Activated T-cell treated with anti-CD3 and anti-CD28 coated beads, Interleukin-2, amount 50 U/mL, for 72 hours (primary cell): Measurements from ENCODE around the gene CCND3. TPM values are rescaled to one million over a fixed set of nuclear protein-coding genes. Genes with fewer than 3 reads are reported as not detected.

Experiments used
- ATAC-seq, 2 donors: fragments of 150-1000 bp; cut with Tn5 transposase; replicated peaks in 1 of 2; 2 replicates each; pipeline ENCODE4 v1.10.0; 2021; ENCODE audit warnings: moderate library complexity in 2 of 2, mild to moderate bottlenecking in 1 of 2
- DNase-seq, 2 donors: peaks; one replicate each; pipeline ENCODE4 v3.0.0; 2021 to 2022; ENCODE audit warnings: mixed read lengths in 1 of 2
- H3K27ac Mint-ChIP-seq: one replicate; pipeline ENCODE4 v1.8.0; 2022; ENCODE audit warnings: mild to moderate bottlenecking, moderate library complexity, mixed read lengths
- H3K27me3 Mint-ChIP-seq: one replicate; pipeline ENCODE4 v1.8.0; 2022; ENCODE audit warnings: low read depth, mixed read lengths
- H3K36me3 Mint-ChIP-seq, 2 donors: one replicate each; pipeline ENCODE4 v1.8.0; 2022; ENCODE audit warnings: mixed read lengths in 2 of 2, mild to moderate bottlenecking in 1 of 2; ENCODE audit not compliant: insufficient read depth in 2 of 2
- H3K4me1 Mint-ChIP-seq: one replicate; pipeline ENCODE4 v1.8.0; 2022; ENCODE audit warnings: low read depth, mixed read lengths
- H3K4me3 Mint-ChIP-seq, 2 donors: one replicate each; pipeline ENCODE4 v1.8.0; 2022; ENCODE audit warnings: mild to moderate bottlenecking in 2 of 2, mixed read lengths in 2 of 2, moderate library complexity in 2 of 2
- H3K9me3 Mint-ChIP-seq, 2 donors: one replicate each; pipeline ENCODE4 v1.8.0; 2022; ENCODE audit warnings: mixed read lengths in 2 of 2
- total RNA-seq, 2 donors: library from RNA; stranded (reverse); gene quantifications; one replicate each; pipeline ENCODE4 v1.2.3, GENCODE V29; 2022

CCND3 gene
- total RNA-seq, 2 donors from 2014 or later: 256 to 259 TPM

DNA sequence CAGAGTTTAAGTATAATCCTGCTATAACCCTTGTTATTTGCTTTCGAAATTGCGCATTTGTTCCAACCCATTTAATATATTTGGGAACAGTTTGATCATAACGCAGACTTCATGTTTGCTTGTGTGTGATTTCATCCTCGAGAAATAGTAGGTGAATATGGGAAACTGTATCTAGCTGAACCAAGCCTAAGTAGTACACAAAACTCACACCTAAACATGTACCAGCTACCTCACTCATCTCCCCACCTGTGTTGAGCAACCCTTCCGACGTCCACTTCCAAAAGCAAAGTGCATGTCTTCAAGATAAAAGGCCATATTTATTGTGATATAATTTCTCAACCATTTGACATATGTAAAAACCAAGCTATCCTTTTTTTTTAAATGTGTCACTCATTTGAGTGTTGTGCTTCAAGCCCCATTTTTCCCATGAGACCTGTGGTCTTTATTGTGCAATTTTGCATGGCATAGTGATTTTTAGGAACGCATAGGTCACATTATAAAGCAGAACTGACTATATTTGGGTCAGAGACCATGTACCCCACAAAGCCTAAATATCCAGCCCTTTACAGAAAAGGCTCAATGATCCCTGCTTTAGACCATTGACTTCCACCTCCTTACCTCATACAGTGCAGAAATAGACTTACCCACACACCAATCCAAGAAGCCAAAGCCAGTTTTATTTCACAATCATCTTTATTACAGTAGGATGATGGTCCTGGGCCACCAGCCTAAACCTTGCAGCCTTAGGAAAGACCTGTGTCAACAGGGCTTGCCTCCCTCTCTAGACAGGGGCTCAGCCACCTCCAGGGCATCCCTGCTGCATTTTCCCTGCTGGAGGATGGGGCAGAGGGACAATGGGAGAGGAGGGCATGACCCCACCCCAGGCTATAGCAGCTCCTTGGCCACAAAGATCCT is 7.1 kb downstream of the CCND3 start:
- Mint-ChIP-seq H3K9me3 (no peaks in the 10 kb centered on the region), H3K36me3 (peaks cover 14 to 30% of the 10 kb centered on the region in 2 donors), H3K4me1 (peaks cover 52% of the 10 kb centered on the region), H3K4me3 (no peak overlapping the region), H3K27me3 (no peaks in the 10 kb centered on the region), H3K27ac (peak overlapping the region; percentile 11)
- ATAC-seq: no peak
- DNase-seq: no peak

DNA sequence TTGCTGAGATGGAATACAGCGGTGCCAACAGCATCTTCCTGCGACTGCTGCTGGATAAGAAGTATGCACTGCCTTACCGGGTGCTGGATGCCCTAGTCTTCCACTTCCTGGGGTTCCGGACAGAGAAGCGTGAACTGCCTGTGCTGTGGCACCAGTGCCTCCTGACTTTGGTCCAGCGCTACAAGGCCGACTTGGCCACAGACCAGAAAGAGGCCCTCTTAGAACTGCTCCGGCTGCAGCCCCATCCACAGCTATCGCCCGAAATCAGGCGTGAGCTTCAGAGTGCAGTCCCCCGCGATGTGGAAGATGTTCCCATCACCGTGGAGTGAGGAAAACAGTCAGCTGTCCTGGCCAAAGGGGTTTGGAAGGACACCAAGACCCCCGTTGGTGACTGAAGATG is 9.2 kb downstream of the CCND3 start:
- ATAC-seq: no peak
- H3K9me3 Mint-ChIP-seq: no peaks in the 10 kb centered on the region
- H3K4me1 Mint-ChIP-seq: peaks cover 43% of the 10 kb centered on the region
- H3K4me3 Mint-ChIP-seq: no peak overlapping the region
- peak overlapping the region; percentile 47 for H3K27ac Mint-ChIP-seq
- no peaks in the 10 kb centered on the region for H3K27me3 Mint-ChIP-seq
- peaks cover 14 to 32% of the 10 kb centered on the region in 2 donors for H3K36me3 Mint-ChIP-seq
- DNase-seq: no peak

DNA sequence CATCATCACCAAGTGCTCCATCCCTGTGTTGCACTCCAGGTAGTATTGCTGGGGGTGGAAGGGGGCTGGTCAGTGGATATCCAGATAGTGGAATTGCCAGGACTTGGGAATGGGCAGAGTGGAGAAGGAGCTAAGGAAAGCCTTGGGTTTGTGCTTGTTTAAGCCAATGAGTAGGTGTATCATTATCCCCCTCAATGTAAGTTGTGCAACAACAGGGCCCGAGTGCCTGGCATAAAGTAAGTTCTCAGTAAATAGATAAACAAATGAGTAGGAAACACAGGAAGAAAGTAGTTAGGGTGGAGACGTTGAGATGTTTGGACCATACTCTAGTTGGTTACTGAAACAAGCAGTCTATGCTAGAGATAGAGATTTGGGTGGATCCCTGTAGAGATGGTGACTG is 9.8 kb downstream of the CCND3 start:
- Mint-ChIP-seq H3K27ac (peak overlapping the region; percentile 83), H3K27me3 (no peaks in the 10 kb centered on the region), H3K9me3 (no peaks in the 10 kb centered on the region), H3K4me3 (no peak overlapping the region), H3K36me3 (peaks cover 14 to 34% of the 10 kb centered on the region in 2 donors), H3K4me1 (peaks cover 37% of the 10 kb centered on the region)
- DNase-seq (no peak), ATAC-seq (no peak)

DNA sequence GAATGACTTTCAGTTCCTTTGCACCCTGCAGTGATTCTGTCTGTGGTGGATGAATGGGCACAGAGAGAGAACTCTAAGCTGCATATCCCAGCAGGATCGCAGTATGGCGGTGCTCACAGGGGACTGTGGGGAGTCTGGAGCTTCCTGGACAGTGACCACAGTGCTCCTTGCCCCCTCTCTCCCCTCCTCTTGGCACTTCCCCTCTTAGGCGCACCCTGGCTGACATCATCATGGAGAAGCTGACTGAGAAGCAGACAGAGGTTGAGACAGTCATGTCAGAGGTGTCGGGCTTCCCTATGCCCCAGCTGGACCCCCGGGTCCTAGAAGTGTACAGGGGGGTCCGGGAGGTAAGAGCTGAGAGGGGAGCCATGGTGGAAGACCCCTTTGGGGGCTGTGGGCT is 11.7 kb downstream of the CCND3 start:
- peaks cover 15 to 32% of the 10 kb centered on the region in 2 donors for H3K36me3 Mint-ChIP-seq
- no peak overlapping the region for H3K27ac Mint-ChIP-seq
- DNase-seq: no peak
- peaks cover 27% of the 10 kb centered on the region for H3K4me1 Mint-ChIP-seq
- H3K4me3 Mint-ChIP-seq: no peak overlapping the region
- no peaks in the 10 kb centered on the region for H3K9me3 Mint-ChIP-seq
- no peak for ATAC-seq
- no peaks in the 10 kb centered on the region for H3K27me3 Mint-ChIP-seq

DNA sequence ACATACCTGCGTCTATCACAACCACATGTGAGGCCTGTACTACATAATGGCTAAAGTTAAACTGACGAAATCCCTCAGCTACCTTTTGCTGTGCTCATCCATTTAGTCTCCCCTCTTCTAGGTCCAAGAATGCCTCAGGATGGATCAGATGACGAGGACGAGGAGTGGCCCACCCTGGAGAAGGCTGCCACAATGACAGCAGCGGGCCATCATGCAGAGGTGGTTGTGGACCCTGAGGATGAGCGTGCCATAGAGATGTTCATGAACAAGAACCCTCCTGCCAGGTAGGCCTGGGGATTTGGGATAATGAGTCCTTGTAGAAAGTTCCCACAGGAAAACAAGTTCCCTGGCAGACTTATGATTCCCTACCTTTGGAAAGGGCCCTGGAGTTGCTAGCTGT is 14.4 kb downstream of the CCND3 start:
- Mint-ChIP-seq H3K4me3 (no peak overlapping the region), H3K9me3 (no peaks in the 10 kb centered on the region)
- ATAC-seq: no peak

DNA sequence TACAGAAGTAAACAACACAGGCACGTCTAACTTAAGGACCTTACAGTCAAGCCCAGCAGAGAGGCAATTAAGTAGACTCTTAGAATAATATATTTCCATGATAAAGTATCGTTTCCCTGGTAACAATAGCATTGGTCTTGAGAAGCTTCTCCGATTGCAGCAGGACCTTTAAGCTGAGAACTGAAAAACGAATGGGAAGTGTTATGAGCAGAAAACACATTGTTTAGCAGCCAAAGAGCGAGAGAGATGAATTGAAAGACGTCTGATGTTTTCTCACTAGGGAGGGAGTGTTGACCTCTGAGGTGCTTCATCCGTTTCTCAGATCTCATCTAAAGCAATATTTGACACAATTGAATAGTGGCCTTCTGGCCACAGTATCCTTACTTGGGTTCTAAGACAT is 19.5 kb downstream of the CCND3 start:
- ATAC-seq (no peak), DNase-seq (no peak)
- Mint-ChIP-seq H3K36me3 (peaks cover 20 to 28% of the 10 kb centered on the region in 2 donors), H3K4me1 (peaks cover 62% of the 10 kb centered on the region), H3K9me3 (no peaks in the 10 kb centered on the region), H3K27ac (peak overlapping the region; percentile 96), H3K27me3 (no peaks in the 10 kb centered on the region), H3K4me3 (peak overlapping the region; percentile 93 to 99)

More for the DNA sequence above, 14.4 kb downstream of the CCND3 start:
- peaks cover 48% of the 10 kb centered on the region for H3K4me1 Mint-ChIP-seq
- no peak for DNase-seq
- no peaks in the 10 kb centered on the region for H3K27me3 Mint-ChIP-seq
- H3K36me3 Mint-ChIP-seq: peaks cover 21 to 37% of the 10 kb centered on the region in 2 donors
- H3K27ac Mint-ChIP-seq: peak overlapping the region; percentile 48

DNA sequence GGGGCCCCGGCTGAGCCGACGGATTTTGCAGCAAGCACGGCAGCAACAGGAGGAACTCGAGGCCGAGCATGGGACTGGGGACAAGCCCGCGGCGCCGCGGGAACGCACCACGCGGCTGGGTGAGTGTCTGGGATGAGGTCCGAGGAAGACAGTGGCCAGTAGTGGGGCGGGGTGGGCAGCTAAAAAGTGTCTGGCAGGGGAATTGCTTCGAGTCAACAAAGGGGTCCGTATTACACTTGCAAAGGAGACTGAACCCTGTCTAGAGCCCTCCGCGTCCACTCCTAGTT is 20.0 kb downstream of the CCND3 start:
- Mint-ChIP-seq H3K4me1 (peaks cover 62% of the 10 kb centered on the region), H3K4me3 (peak overlapping the region; percentile 93 to 99), H3K9me3 (no peaks in the 10 kb centered on the region), H3K27me3 (no peaks in the 10 kb centered on the region), H3K27ac (peak overlapping the region; percentile 96), H3K36me3 (peaks cover 20 to 26% of the 10 kb centered on the region in 2 donors)
- no peak for DNase-seq
- ATAC-seq: peak; percentile 18 to 25

DNA sequence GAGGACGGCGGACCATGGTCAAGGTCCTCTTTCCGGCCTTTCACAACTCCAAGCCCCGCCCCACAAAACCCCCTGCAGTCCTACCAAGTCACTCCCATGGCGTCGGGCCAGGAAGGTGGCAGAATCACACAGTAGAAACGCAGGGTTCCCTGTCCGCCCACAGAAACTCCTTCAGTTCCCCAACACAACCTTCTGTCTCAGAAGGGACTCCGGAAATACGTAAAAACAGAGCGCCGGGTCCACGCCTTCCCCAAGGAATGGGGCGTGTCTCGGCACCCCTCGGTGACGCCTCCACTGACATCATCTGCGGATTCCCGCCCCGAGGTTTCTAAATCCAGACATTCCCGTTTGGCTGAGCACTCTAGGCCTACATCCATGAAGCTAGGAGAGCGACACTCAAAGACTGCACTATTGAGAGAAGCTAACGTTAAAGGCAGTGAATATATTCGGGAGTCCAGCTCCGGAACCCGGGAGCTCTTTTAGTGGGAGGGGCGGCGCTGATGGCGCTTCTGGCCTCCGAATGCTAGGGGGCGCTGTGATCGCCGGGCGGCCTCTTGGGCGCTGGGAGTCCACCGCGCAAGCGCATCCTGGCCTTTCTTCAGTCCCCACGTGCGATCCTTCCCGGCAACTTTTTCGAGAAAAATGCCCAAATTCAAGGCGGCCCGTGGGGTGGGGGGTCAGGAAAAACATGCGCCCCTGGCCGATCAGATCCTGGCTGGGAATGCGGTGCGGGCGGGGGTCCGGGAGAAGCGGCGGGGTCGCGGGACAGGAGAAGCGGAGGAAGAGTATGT is 20.5 kb downstream of the CCND3 start, which contains the start of the genes BYSL and MED20:
Gene BYSL (plus strand): TSS at position 579 of the 791 bp plus-strand sequence. CDS start 64 bp downstream, at position 643.
Gene MED20 (minus strand): TSS at position 219 of the 791 bp plus-strand sequence. CDS start 121 bp downstream, at position 98.
- ATAC-seq: peak; percentile 91 to 93
- no peaks in the 10 kb centered on the region for H3K27me3 Mint-ChIP-seq
- peak; percentile 93 to 96 for DNase-seq
- H3K36me3 Mint-ChIP-seq: peaks cover 20 to 26% of the 10 kb centered on the region in 2 donors
- H3K4me1 Mint-ChIP-seq: peaks cover 62% of the 10 kb centered on the region
- H3K27ac Mint-ChIP-seq: peak within 1 kb of the TSS; percentile 96
- H3K9me3 Mint-ChIP-seq: no peaks in the 10 kb centered on the region
- H3K4me3 Mint-ChIP-seq: peak within 1 kb of the TSS; percentile 93 to 99

DNA sequence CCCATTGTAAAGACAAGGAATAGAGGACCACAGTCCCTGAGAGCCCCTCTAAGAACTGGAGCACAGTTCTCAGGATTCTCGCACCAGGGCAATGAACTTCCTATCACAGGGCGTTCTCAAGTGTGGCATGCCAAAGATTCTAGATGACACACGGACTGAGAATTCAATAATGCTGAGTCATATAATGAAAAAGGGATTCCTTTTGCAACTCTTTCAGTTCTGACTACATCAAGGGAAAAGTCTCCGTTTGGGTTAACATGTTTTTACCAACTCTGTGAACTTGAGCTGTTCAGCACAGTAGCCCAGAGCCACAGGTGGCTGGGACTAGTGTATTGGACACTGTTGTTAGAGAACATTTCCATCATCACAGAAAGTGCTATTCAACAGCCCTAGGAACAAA is 24.1 kb downstream of the CCND3 start:
- H3K9me3 Mint-ChIP-seq: no peaks in the 10 kb centered on the region
- DNase-seq (no peak), ATAC-seq (peak in 1 of 2 donors; percentile 25)
- peaks cover 36% of the 10 kb centered on the region for H3K4me1 Mint-ChIP-seq
- H3K27ac Mint-ChIP-seq: peak overlapping the region; percentile 72
- peaks cover 6 to 9% of the 10 kb centered on the region in 2 donors for H3K36me3 Mint-ChIP-seq
- H3K4me3 Mint-ChIP-seq: peak overlapping the region; percentile 39 to 71
- H3K27me3 Mint-ChIP-seq: no peaks in the 10 kb centered on the region

DNA sequence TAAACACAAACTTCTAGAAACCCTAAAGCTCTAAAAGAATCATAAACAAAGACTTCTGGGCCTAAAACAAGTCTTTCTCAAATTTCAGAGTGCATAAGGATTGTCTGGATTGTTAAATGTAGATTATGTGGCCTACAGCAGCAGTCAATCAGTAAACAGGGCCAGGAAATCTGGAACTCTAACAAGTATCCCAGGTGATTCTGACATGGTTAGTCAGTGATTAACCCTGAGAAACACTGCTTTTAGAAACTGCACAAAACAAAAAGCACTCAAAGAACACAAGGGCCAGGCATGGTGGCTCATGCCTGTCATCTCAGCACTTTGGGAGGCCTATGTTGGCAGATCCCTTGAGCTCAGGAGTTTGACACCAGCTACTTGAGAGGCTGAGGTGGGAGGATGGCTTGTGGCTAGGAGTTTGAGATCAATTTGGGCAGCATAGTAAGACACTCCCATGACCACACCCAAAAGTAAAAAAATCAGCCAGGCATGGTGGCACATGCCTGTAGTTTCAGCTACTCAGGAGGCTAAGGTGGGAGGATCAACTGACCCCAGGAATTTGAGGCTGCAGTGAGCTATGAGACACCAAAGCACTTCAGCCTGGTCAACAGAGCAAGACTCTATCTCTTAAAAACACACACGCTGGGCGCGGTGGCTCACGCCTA is 26.6 kb downstream of the CCND3 start:
- H3K4me1 Mint-ChIP-seq: peaks cover 25% of the 10 kb centered on the region
- no peaks in the 10 kb centered on the region for H3K27me3 Mint-ChIP-seq
- no peak overlapping the region for H3K27ac Mint-ChIP-seq
- H3K9me3 Mint-ChIP-seq: no peaks in the 10 kb centered on the region
- no peak overlapping the region for H3K4me3 Mint-ChIP-seq
- H3K36me3 Mint-ChIP-seq: peaks cover 0 to 4% of the 10 kb centered on the region in 2 donors
- no peak for DNase-seq
- no peak for ATAC-seq

DNA sequence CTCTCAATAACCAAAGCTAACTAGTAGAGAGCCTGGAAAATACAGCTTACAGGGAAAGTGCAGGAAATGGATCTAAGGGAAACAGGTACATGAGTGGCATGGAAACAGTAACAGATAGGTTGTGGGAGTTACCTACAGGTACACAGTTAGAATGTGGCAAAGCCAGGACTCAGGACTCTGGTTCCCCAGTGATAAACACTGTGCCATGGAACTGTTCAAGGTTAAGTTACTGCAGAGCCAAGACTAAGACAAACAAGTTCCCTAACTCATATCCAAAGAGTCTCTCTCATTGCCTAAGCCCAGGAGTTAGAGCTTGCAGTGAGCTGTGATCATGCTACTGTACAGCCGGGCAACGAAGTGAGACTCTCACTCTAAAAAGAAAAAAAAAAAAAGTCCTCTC is 27.3 kb downstream of the CCND3 start:
- H3K27me3 Mint-ChIP-seq: no peaks in the 10 kb centered on the region
- peaks cover 0 to 4% of the 10 kb centered on the region in 2 donors for H3K36me3 Mint-ChIP-seq
- DNase-seq (no peak), ATAC-seq (no peak)
- no peaks in the 10 kb centered on the region for H3K9me3 Mint-ChIP-seq
- peaks cover 18% of the 10 kb centered on the region for H3K4me1 Mint-ChIP-seq
- H3K4me3 Mint-ChIP-seq: no peak overlapping the region
- no peak overlapping the region for H3K27ac Mint-ChIP-seq

DNA sequence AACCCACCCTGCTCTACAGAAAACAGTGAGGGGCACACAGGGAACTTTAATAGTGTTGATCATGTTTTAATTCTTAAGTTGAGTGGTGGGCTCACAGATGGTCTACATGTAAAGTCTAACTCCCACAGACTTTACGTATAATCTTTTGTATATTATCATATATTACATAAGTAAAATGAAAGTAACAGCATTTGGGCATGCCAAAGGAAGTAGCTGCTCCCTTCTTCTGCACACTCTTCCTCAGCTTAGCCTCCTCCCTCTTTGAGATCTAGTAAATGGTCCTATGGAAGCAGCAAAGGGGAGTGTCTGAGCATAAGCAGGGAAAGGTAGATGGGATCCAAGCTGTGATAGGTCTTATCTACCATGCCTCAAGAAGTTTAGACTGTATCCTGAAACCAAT is 31.9 kb downstream of the CCND3 start:
- Mint-ChIP-seq H3K36me3 (peaks cover 2 to 12% of the 10 kb centered on the region in 2 donors), H3K27me3 (no peaks in the 10 kb centered on the region), H3K4me3 (no peak overlapping the region), H3K4me1 (peaks cover 9% of the 10 kb centered on the region), H3K9me3 (no peaks in the 10 kb centered on the region), H3K27ac (no peak overlapping the region)
- DNase-seq (no peak), ATAC-seq (no peak)
